HUES6 (cell line): ENCODE data around the gene AGBL5.

Experiments used
- H3K27ac ChIP-seq: 2 replicates; pipeline ENCODE4 v1.7.0; 2013; ENCODE audit warnings: low read depth, mild to moderate bottlenecking, low read length, inconsistent platforms
- H3K27me3 ChIP-seq: 2 replicates; pipeline ENCODE4 v1.6.1; 2013; ENCODE audit warnings: low read length; ENCODE audit not compliant: control insufficient read depth, insufficient read depth
- H3K36me3 ChIP-seq: 2 replicates; pipeline ENCODE4 v1.6.1; 2013; ENCODE audit warnings: low read length; ENCODE audit not compliant: control insufficient read depth, insufficient read depth
- H3K4me1 ChIP-seq: 2 replicates; pipeline ENCODE4 v1.6.1; 2013; ENCODE audit warnings: low read length; ENCODE audit not compliant: control insufficient read depth, insufficient read depth
- H3K4me3 ChIP-seq: 2 replicates; pipeline ENCODE4 v1.5.1; 2013; ENCODE audit warnings: low read depth, low read length
- H3K9ac ChIP-seq: one replicate; pipeline ENCODE4 v1.6.1; 2013; ENCODE audit warnings: mild to moderate bottlenecking, low read length
- H3K9me3 ChIP-seq: 2 replicates; pipeline ENCODE4 v1.6.1; 2013; ENCODE audit warnings: low read depth, low read length; ENCODE audit not compliant: control insufficient read depth, insufficient read depth

The AGBL5 gene

GRCh38 chr2:27087823-27088410 lies 36.4 kb downstream of the AGBL5 start:
- no peaks in the 10 kb centered on the region for H3K36me3 ChIP-seq
- peaks cover 10% of the 10 kb centered on the region; the same call in 1 of the 2 replicates for H3K27me3 ChIP-seq
- H3K9ac ChIP-seq = no peak overlapping the region
- no peak overlapping the region for H3K27ac ChIP-seq
- H3K9me3 ChIP-seq = no peaks in the 10 kb centered on the region
- H3K4me3 ChIP-seq = peak overlapping the region; percentile 64; the same call in 1 of the 2 replicates
- H3K4me1 ChIP-seq = 0 out of 2 replicates have a peak, but pooled peaks cover 7% of the 10 kb centered on the region

- H3K27ac ChIP-seq = no peak overlapping the region
- peaks cover 10% of the 10 kb centered on the region; the same call in 1 of the 2 replicates for H3K27me3 ChIP-seq
- H3K4me3 ChIP-seq = no peak overlapping the region
- H3K9me3 ChIP-seq = no peaks in the 10 kb centered on the region
- H3K9ac ChIP-seq = no peak overlapping the region
- H3K36me3 ChIP-seq = no peaks in the 10 kb centered on the region
- 0 out of 2 replicates have a peak, but pooled peaks cover 7% of the 10 kb centered on the region for H3K4me1 ChIP-seq
These were observed 37.2 kb downstream of the AGBL5 start for GRCh38 chr2:27088634-27089033.

DNA sequence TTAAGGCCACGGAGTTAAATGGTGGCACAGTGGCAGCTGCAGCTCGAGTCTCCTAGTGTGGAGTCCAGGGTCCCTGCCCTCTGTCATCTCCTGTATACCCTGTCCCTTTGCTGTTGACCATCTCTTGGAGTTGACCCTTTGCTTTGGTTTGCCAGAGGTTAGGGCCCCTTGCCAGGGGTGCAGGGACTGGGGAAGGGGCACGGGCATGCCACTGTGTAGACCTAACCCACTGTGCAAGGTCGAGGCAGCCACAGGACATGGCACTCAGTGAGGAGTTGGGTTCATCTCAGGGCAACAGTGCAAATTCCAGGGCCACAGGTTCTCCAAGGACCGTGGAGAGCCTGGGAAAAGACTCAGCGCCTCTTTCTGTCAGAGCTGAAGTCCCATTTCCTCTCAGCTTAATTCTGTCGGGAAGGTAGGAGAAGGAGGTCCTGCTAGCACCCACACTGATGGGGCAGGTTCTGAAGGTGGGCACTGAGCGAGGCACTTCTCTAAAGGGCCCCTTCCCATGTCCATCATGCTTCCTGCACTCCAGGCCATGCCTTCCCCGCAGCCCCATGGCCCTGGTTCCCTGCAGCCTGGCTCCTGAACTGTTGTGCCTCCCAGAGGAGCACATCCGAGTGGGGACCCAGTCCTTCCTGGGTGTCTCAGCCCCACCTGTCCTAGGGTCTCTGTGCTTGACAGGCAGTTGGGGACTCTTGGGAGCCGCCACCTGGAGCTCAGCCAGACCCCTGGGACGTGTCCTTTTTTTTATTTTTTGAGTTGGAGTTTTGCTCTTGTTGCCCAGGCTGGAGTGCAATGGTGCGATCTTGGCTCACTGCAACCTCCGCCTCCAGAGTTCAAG lies 37.9 kb downstream of the AGBL5 start:
- H3K27ac ChIP-seq = no peak overlapping the region
- 0 out of 2 replicates have a peak, but pooled peaks cover 7% of the 10 kb centered on the region for H3K4me1 ChIP-seq
- H3K9me3 ChIP-seq = no peaks in the 10 kb centered on the region
- H3K4me3 ChIP-seq = no peak overlapping the region
- no peak overlapping the region for H3K9ac ChIP-seq
- H3K27me3 ChIP-seq = peaks cover 10% of the 10 kb centered on the region; the same call in 1 of the 2 replicates
- no peaks in the 10 kb centered on the region for H3K36me3 ChIP-seq

DNA sequence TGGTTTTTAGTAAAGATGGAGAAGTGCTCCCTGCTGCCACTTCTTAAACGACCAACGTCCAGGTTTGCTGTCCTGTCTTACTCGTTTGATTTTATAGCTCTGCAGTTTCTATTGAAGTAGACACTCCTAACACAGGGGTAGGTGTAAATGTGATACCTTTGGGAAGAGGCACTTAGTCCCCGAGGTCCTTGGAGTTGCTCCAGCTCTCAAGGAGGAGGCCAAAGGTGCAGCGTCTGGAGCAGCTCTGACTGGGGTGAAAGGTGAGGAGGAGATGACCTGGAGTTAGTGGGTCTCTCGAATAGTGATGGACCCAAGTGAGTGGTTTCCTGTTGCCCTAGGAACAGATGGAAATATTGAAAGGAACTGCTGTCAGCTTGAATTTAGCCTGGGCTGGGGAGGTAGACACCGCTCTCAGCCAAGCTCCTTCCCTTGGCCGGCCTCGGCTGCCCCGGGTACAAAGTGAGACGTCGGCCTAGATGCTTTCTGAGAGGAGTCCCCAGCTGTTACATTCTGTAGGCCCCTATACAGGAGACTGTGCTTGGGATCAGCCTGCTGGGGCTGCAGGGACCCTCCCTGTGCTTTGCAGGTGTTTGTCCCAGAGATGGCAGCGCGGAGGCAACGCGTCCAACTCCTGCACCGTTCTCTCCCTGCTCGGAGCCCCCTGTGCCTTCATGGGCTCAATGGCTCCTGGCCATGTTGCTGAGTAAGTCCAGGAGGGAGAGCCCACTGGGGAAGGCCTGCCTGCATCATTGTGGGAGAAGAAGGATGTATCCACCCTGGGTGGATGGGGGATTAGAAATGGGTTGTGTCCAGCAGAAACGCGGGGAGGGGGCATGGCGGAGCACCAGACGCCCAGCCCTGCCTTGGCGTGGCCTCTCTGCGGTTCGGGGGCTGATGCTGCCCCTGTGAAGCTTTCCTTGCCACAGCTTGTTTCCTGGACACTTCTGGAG lies 40.6 kb downstream of the AGBL5 start:
- Histone ChIP-seq H3K27ac (no peak overlapping the region), H3K9me3 (no peaks in the 10 kb centered on the region), H3K36me3 (no peaks in the 10 kb centered on the region), H3K27me3 (peaks cover 8% of the 10 kb centered on the region; the same call in 1 of the 2 replicates), H3K4me1 (peaks cover 10% of the 10 kb centered on the region), H3K4me3 (no peak overlapping the region), H3K9ac (no peak overlapping the region)

GRCh38 chr2:27092696-27093429 lies 41.4 kb downstream of the AGBL5 start:
- Histone ChIP-seq H3K27me3 (no peaks in the 10 kb centered on the region; the same call in 1 of the 2 replicates), H3K4me1 (peaks cover 7% of the 10 kb centered on the region), H3K9ac (no peak overlapping the region), H3K9me3 (no peaks in the 10 kb centered on the region), H3K36me3 (no peaks in the 10 kb centered on the region), H3K27ac (no peak overlapping the region), H3K4me3 (no peak overlapping the region)

DNA sequence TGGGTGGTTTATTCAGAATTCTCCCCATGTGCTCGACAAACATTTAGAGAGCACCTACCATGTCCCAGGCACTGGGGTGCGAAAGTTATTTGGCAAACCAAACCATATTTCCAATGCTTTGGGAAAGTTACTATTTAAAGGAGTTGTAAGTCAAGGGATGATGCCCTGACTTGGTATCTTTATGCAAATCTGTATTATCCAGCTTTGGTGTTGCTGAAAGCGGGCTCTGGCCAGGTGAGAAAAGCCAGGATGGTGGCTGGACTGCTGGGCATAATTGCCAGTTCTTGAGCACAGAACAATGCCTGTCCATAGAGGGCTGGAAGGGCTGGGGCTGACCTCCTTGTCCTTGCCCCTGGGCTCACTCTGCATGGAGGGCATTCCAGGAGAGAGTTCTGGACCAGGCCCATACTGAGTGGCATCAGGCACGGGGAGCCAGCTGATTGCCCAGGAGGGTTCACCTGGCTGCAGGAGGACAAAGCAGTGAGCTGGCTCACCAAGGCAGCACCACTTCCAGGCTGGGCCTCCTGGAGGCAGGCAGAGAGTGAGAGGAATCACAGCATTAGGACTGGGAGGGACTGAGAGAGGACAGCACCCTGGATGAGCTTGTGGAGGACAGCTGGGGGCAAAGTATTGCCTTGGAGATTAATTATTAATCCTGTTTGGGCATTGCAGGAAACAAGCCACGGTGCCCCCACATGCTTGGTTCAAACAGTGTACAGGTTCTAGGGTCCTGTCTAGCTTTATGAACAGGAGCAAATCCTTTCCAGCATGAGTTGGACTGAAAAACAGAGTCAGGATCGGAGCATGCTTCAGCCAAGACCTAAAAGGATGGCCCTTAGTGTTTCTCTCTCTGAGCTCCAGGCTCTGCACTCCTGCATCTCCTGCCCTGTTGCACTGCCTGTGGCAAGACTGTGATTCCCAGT lies 42.2 kb downstream of the AGBL5 start:
- Histone ChIP-seq H3K27me3 (no peaks in the 10 kb centered on the region; the same call in 1 of the 2 replicates), H3K9me3 (no peaks in the 10 kb centered on the region), H3K9ac (no peak overlapping the region), H3K36me3 (no peaks in the 10 kb centered on the region), H3K4me3 (no peak overlapping the region), H3K4me1 (peaks cover 7% of the 10 kb centered on the region), H3K27ac (no peak overlapping the region)

- no peak overlapping the region for H3K4me3 ChIP-seq
- H3K9ac ChIP-seq = no peak overlapping the region
- no peaks in the 10 kb centered on the region for H3K9me3 ChIP-seq
- no peaks in the 10 kb centered on the region for H3K27me3 ChIP-seq
- no peaks in the 10 kb centered on the region for H3K36me3 ChIP-seq
- H3K4me1 ChIP-seq = peaks cover 7% of the 10 kb centered on the region
- H3K27ac ChIP-seq = no peak overlapping the region
These were observed 43.0 kb downstream of the AGBL5 start for GRCh38 chr2:27094353-27094984.

- H3K9ac ChIP-seq = no peak overlapping the region
- H3K27ac ChIP-seq = no peak overlapping the region
- H3K36me3 ChIP-seq = no peaks in the 10 kb centered on the region
- H3K4me3 ChIP-seq = no peak overlapping the region
- H3K9me3 ChIP-seq = no peaks in the 10 kb centered on the region
- no peaks in the 10 kb centered on the region for H3K27me3 ChIP-seq
- H3K4me1 ChIP-seq = peaks cover 7% of the 10 kb centered on the region
These were observed 43.9 kb downstream of the AGBL5 start for GRCh38 chr2:27095427-27095744.

DNA sequence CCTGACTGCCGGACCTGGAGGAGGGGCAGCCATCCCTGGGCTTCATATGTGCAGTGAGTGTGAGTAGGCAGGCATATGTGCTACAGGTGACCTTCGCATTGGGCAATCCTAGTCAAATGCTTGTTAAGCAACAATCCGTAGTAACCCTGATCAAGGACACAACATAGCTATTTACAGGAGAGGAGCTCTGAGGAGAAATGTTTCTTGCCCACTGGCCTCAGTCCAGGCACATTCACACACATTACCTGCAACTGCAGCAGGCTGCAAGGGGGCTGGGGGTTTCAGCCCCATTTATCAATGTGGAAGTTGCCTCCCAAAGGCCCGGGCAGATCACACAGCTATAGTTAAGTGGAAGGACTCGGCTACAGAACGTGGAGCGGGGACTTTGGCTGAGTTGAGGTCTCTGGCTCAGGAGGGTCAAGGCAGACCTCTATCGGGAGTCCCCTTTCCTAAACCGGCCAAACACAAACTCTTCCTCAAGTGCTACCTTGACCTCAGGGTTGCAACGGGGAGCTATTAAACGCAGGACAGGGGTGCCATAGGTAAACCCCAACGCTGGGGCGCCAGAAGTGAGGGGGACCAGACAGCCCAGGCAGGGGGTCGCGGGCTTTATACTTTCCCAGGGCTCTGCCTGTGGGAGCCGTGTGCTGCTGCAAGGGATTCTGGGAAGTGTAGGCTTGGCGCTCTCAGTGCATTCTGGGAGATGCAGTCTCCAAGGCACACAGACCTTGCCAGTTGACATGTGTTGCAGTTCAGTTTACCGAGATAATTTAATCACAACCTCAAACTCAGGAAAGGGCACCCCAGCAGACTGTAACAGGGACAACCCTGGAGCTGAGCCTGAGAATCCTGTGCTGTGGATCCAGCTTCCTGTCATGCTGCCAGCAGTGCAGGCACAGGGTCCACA lies 44.5 kb downstream of the AGBL5 start:
- peak overlapping the region; percentile 48 for H3K4me3 ChIP-seq
- no peaks in the 10 kb centered on the region for H3K27me3 ChIP-seq
- no peaks in the 10 kb centered on the region for H3K9me3 ChIP-seq
- peaks cover 7% of the 10 kb centered on the region for H3K4me1 ChIP-seq
- no peaks in the 10 kb centered on the region for H3K36me3 ChIP-seq
- no peak overlapping the region for H3K27ac ChIP-seq
- no peak overlapping the region for H3K9ac ChIP-seq
